H1 (cell line): Measurements from ENCODE around the gene STXBP6. TPM values are rescaled to one million over a fixed set of nuclear protein-coding genes. Genes with fewer than 3 reads are reported as not detected.

ENCODE experiments used
- CHD1 ChIP-seq: IDR thresholded peaks from 2 replicates; pipeline ENCODE4 v1.6.1; 2012; ENCODE audit warnings: low read depth, low read length, improper control_type of control experiment
- CREB1 ChIP-seq: IDR thresholded peaks from 2 replicates; pipeline ENCODE4 v1.6.1; 2012; ENCODE audit warnings: inconsistent platforms
- FOSL1 ChIP-seq: IDR thresholded peaks from 2 replicates; pipeline ENCODE4 v1.6.1; 2011; ENCODE audit warnings: mild to moderate bottlenecking, low read depth, low read length, moderate library complexity; ENCODE audit not compliant: insufficient read depth
- KDM4A ChIP-seq: IDR thresholded peaks from one replicate; pipeline ENCODE4 v1.7.1; 2012; ENCODE audit warnings: low read depth, mild to moderate bottlenecking, moderate library complexity, low read length, inconsistent platforms; ENCODE audit not compliant: severe bottlenecking
- POLR2A ChIP-seq, 2 experiments: IDR thresholded peaks; 1 replicate in 1 of 2; 2 replicates in 1 of 2; pipeline ENCODE4 v1.6.1; 2011; ENCODE audit warnings: low read depth in 2 of 2, low read length in 2 of 2, mild to moderate bottlenecking in 2 of 2; ENCODE audit errors: control extremely low read depth in 1 of 2
- SAP30 ChIP-seq: fragments of 300-600 bp; sonication (generic); IDR thresholded peaks from 2 replicates; pipeline ENCODE4 v1.7.1; 2012; ENCODE audit warnings: low read length, moderate library complexity, mild to moderate bottlenecking, inconsistent platforms; ENCODE audit not compliant: insufficient read depth, insufficient replicate concordance
- SRF ChIP-seq: IDR thresholded peaks from 2 replicates; pipeline ENCODE4 v1.6.1; 2011; ENCODE audit warnings: mild to moderate bottlenecking, low read depth, low read length, moderate library complexity
- SUZ12 ChIP-seq: fragments of 200-600 bp; sonication (generic); IDR thresholded peaks from 2 replicates; pipeline ENCODE4 v1.6.1; 2012; ENCODE audit warnings: mild to moderate bottlenecking, inconsistent platforms, low read length, moderate library complexity, mixed read lengths
- YY1 ChIP-seq: IDR thresholded peaks from 2 replicates; pipeline ENCODE4 v1.6.1; 2011; ENCODE audit warnings: low read depth, mild to moderate bottlenecking, low read length
- polyA plus RNA-seq, 7 experiments: library from polyadenylated mRNA; depleted of rRNA in 3 of 7; stranded (reverse) in 5 of 7; unstranded in 2 of 7; fragments of >200 nt in 5 of 7; fragments of 200-250 nt in 2 of 7; gene quantifications; 1 replicate in 5 of 7; 2 replicates in 1 of 7; 4 replicates in 1 of 7; pipeline versions ENCODE4 v1.2.1 to v1.2.3, GENCODE V29; 2011 to 2013; ENCODE audit warnings: missing spikeins in 2 of 7, mixed read lengths in 2 of 7
- total RNA-seq: library from RNA; stranded (reverse); fragmentation: NEBNext Ultra II Directional; extraction: Animal tissue kit (Norgen Biotek cat#: 25700); gene quantifications from 2 replicates; pipeline ENCODE4 v1.2.1, GENCODE V29; 2021
- TF ChIP-seq, protein P1 (sequence below): fragments of 300-600 bp; sonication (generic); IDR thresholded peaks from 2 replicates; pipeline ENCODE4 v1.7.1; 2012; ENCODE audit warnings: low read length, moderate library complexity, mild to moderate bottlenecking, inconsistent platforms; ENCODE audit not compliant: insufficient replicate concordance

STXBP6 gene
- total and polyA plus RNA-seq, 2 of the 8 experiments (the other 6 are each of a cell fraction or from before 2014, with no cell fraction given): 9.4 to 18.1 TPM

DNA sequence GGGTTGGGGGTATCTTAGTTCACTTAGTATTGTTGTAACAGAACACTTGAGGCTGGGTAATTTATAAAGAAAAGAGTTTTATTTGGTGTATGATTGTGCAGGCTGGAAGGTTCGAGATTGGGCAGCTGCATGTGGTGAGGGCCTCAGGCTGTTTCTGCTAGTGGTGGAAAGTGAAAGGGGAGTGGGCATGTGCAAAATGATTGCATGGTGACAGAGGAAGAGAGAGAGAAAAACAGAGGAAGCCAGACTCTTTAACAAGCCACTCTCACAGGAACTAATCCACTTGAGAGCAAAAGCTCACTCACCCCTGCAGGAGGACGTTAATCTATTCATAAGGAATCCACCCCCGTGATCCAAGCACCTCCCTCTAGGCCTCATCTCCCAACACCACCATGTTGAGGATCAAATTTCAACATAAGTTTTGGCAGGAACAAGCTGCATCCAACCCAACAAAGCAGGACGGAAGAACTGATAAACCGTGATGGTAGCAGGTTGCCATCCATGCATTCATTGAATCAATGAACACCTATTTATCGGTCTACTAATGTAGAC, 251.0 kb downstream of the STXBP6 start (continued):
- TF ChIP-seq, protein P1, sequence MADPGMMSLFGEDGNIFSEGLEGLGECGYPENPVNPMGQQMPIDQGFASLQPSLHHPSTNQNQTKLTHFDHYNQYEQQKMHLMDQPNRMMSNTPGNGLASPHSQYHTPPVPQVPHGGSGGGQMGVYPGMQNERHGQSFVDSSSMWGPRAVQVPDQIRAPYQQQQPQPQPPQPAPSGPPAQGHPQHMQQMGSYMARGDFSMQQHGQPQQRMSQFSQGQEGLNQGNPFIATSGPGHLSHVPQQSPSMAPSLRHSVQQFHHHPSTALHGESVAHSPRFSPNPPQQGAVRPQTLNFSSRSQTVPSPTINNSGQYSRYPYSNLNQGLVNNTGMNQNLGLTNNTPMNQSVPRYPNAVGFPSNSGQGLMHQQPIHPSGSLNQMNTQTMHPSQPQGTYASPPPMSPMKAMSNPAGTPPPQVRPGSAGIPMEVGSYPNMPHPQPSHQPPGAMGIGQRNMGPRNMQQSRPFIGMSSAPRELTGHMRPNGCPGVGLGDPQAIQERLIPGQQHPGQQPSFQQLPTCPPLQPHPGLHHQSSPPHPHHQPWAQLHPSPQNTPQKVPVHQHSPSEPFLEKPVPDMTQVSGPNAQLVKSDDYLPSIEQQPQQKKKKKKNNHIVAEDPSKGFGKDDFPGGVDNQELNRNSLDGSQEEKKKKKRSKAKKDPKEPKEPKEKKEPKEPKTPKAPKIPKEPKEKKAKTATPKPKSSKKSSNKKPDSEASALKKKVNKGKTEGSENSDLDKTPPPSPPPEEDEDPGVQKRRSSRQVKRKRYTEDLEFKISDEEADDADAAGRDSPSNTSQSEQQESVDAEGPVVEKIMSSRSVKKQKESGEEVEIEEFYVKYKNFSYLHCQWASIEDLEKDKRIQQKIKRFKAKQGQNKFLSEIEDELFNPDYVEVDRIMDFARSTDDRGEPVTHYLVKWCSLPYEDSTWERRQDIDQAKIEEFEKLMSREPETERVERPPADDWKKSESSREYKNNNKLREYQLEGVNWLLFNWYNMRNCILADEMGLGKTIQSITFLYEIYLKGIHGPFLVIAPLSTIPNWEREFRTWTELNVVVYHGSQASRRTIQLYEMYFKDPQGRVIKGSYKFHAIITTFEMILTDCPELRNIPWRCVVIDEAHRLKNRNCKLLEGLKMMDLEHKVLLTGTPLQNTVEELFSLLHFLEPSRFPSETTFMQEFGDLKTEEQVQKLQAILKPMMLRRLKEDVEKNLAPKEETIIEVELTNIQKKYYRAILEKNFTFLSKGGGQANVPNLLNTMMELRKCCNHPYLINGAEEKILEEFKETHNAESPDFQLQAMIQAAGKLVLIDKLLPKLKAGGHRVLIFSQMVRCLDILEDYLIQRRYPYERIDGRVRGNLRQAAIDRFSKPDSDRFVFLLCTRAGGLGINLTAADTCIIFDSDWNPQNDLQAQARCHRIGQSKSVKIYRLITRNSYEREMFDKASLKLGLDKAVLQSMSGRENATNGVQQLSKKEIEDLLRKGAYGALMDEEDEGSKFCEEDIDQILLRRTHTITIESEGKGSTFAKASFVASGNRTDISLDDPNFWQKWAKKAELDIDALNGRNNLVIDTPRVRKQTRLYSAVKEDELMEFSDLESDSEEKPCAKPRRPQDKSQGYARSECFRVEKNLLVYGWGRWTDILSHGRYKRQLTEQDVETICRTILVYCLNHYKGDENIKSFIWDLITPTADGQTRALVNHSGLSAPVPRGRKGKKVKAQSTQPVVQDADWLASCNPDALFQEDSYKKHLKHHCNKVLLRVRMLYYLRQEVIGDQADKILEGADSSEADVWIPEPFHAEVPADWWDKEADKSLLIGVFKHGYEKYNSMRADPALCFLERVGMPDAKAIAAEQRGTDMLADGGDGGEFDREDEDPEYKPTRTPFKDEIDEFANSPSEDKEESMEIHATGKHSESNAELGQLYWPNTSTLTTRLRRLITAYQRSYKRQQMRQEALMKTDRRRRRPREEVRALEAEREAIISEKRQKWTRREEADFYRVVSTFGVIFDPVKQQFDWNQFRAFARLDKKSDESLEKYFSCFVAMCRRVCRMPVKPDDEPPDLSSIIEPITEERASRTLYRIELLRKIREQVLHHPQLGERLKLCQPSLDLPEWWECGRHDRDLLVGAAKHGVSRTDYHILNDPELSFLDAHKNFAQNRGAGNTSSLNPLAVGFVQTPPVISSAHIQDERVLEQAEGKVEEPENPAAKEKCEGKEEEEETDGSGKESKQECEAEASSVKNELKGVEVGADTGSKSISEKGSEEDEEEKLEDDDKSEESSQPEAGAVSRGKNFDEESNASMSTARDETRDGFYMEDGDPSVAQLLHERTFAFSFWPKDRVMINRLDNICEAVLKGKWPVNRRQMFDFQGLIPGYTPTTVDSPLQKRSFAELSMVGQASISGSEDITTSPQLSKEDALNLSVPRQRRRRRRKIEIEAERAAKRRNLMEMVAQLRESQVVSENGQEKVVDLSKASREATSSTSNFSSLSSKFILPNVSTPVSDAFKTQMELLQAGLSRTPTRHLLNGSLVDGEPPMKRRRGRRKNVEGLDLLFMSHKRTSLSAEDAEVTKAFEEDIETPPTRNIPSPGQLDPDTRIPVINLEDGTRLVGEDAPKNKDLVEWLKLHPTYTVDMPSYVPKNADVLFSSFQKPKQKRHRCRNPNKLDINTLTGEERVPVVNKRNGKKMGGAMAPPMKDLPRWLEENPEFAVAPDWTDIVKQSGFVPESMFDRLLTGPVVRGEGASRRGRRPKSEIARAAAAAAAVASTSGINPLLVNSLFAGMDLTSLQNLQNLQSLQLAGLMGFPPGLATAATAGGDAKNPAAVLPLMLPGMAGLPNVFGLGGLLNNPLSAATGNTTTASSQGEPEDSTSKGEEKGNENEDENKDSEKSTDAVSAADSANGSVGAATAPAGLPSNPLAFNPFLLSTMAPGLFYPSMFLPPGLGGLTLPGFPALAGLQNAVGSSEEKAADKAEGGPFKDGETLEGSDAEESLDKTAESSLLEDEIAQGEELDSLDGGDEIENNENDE: no peak
- TF ChIP-seq CREB1 (no peak), POLR2A (IDR thresholded peaks at IDR 0.05; ENCODE audit: control extremely low read depth in 1 of 2, low read depth in 2 of 2, low read length in 2 of 2) (no peak), YY1 (no peak), CHD1 (no peak), SRF (no peak), KDM4A (no peak), SAP30 (no peak), FOSL1 (no peak), SUZ12 (no peak)
